HEK293T (cell line): ENCODE data around the gene CCND1.

ENCODE experiments used
- CTCF ChIA-PET: fragments of 350-600 bp; formaldehyde crosslinking; extraction: SDS; loops from one replicate; lab custom pipeline; 2021; ENCODE audit warnings: antibody characterized with exemption, inconsistent platforms; lab: Yijun Ruan, JAX
- POLR2A ChIA-PET: fragments of 350-600 bp; formaldehyde crosslinking; extraction: SDS; loops from one replicate; lab custom pipeline; 2020; ENCODE audit warnings: antibody characterized with exemption, inconsistent platforms; lab: Yijun Ruan, JAX
- DNase-seq: peaks from one replicate; pipeline ENCODE4 v3.0.0; 2012; ENCODE audit warnings: mixed read lengths; ENCODE audit errors: extremely low spot score
- ARNT ChIP-seq: fragments of 450-650 bp; IDR thresholded peaks from 2 replicates; pipeline ENCODE4 v1.6.1; 2017; ENCODE audit warnings: mild to moderate bottlenecking
- BHLHE40 ChIP-seq: fragments of 450-650 bp; IDR thresholded peaks from 2 replicates; pipeline ENCODE4 v1.6.1; 2016; ENCODE audit warnings: mild to moderate bottlenecking, moderate library complexity, borderline replicate concordance
- CTBP1 ChIP-seq: fragments of 450-650 bp; IDR thresholded peaks from 2 replicates; pipeline ENCODE4 v1.6.1; 2016; ENCODE audit warnings: borderline replicate concordance
- ELF4 ChIP-seq: fragments of 450-650 bp; IDR thresholded peaks from 2 replicates; pipeline ENCODE4 v1.6.1; 2017; ENCODE audit warnings: antibody characterized with exemption
- FOXA1 ChIP-seq: fragments of 450-650 bp; IDR thresholded peaks from 2 replicates; pipeline ENCODE4 v1.6.1; 2016; ENCODE audit warnings: mild to moderate bottlenecking
- FOXK2 ChIP-seq: fragments of 450-650 bp; IDR thresholded peaks from 2 replicates; pipeline ENCODE4 v1.6.1; 2016; ENCODE audit warnings: mild to moderate bottlenecking
- FOXM1 ChIP-seq: fragments of 450-650 bp; IDR thresholded peaks from 2 replicates; pipeline ENCODE4 v1.6.1; 2017; ENCODE audit warnings: mild to moderate bottlenecking, borderline replicate concordance
- HDGF ChIP-seq: fragments of 450-650 bp; IDR thresholded peaks from 2 replicates; pipeline ENCODE4 v1.6.1; 2017; ENCODE audit warnings: antibody characterized with exemption, borderline replicate concordance
- L3MBTL2 ChIP-seq: fragments of 450-650 bp; conservative IDR thresholded peaks from 2 replicates; pipeline ENCODE4 v1.6.1; 2016; ENCODE audit warnings: mild to moderate bottlenecking
- LEF1 ChIP-seq: fragments of 450-650 bp; IDR thresholded peaks from 2 replicates; pipeline ENCODE4 v1.6.1; 2017; ENCODE audit warnings: mild to moderate bottlenecking, borderline replicate concordance
- NFRKB ChIP-seq: fragments of 450-650 bp; IDR thresholded peaks from 2 replicates; pipeline ENCODE4 v1.6.1; 2016; ENCODE audit warnings: mild to moderate bottlenecking, moderate library complexity
- PKNOX1 ChIP-seq: fragments of 450-650 bp; IDR thresholded peaks from 2 replicates; pipeline ENCODE4 v1.6.1; 2016
- SUZ12 ChIP-seq: fragments of 450-650 bp; IDR thresholded peaks from 2 replicates; pipeline ENCODE4 v1.6.1; 2016; ENCODE audit warnings: mild to moderate bottlenecking
- TARDBP ChIP-seq: fragments of 450-650 bp; IDR thresholded peaks from 2 replicates; pipeline ENCODE4 v1.6.1; 2016
- ZNF384 ChIP-seq: fragments of 450-650 bp; IDR thresholded peaks from 2 replicates; pipeline ENCODE4 v1.6.1; 2016

Gene CCND1

GRCh38 chr11:69698362-69698761 is 57.4 kb downstream of the CCND1 start:
- TF ChIP-seq FOXM1 = no peak
- no peak for TF ChIP-seq CTBP1
- no peak for TF ChIP-seq FOXA1
- TF ChIP-seq PKNOX1 = no peak
- TF ChIP-seq SUZ12 = no peak
- no peak for TF ChIP-seq TARDBP
- no peak for TF ChIP-seq FOXK2
- no peak for TF ChIP-seq ELF4
- no peak for TF ChIP-seq LEF1
- no peak for TF ChIP-seq BHLHE40
- TF ChIP-seq ARNT = no peak
- TF ChIP-seq NFRKB = no peak
- CTCF ChIA-PET = no interaction called here
- POLR2A ChIA-PET = interaction anchor here (1.0 kb wide), 1 partner anchor 23 kb away, joined by 3 read pairs; the partner anchor contains the start of gene LTO1
- DNase-seq = no peak

GRCh38 chr11:69699213-69699612 is 58.3 kb downstream of the CCND1 start:
- POLR2A ChIA-PET = interaction anchor here (1.0 kb wide), 1 partner anchor 24 kb away, joined by 3 read pairs; the partner anchor contains the start of gene LTO1
- CTCF ChIA-PET = no interaction called here
- DNase-seq = no peak
- TF ChIP-seq FOXM1 (no peak), L3MBTL2 (no peak), CTBP1 (no peak), ELF4 (no peak), LEF1 (no peak), SUZ12 (no peak), BHLHE40 (no peak)

GRCh38 chr11:69700278-69701140 is 59.6 kb downstream of the CCND1 start:
- POLR2A ChIA-PET = no interaction called here
- peak; percentile 47 for DNase-seq
- TF ChIP-seq FOXA1 (no peak), NFRKB (no peak), ZNF384 (no peak), ARNT (no peak), L3MBTL2 (no peak), ELF4 (no peak), LEF1 (no peak), FOXK2 (no peak), TARDBP (no peak), FOXM1 (no peak), SUZ12 (no peak), HDGF (no peak), CTBP1 (no peak), BHLHE40 (no peak)
- CTCF ChIA-PET = interaction anchor here (1.0 kb wide), 1 partner anchor 18 kb away, joined by 4 read pairs; no protein-coding TSS in a partner anchor

GRCh38 chr11:69702239-69702691 is 61.3 kb downstream of the CCND1 start:
- no peak for DNase-seq
- CTCF ChIA-PET = no interaction called here
- POLR2A ChIA-PET = no interaction called here

GRCh38 chr11:69702769-69703452 is 62.0 kb downstream of the CCND1 start:
- CTCF ChIA-PET = interaction anchor here (0.6 kb wide), 1 partner anchor 494 kb away, joined by 3 read pairs; no protein-coding TSS in a partner anchor
- DNase-seq = no peak
- no peak for TF ChIP-seq SUZ12
- POLR2A ChIA-PET = no interaction called here

More at GRCh38 chr11:69702239-69702691, 61.3 kb downstream of the CCND1 start:
- TF ChIP-seq LEF1 = no peak
- TF ChIP-seq BHLHE40 = no peak
- no peak for TF ChIP-seq FOXK2
- no peak for TF ChIP-seq FOXM1
- no peak for TF ChIP-seq FOXA1
- TF ChIP-seq SUZ12 = no peak
- no peak for TF ChIP-seq L3MBTL2

GRCh38 chr11:69703453-69703767 is 62.5 kb downstream of the CCND1 start:
- CTCF ChIA-PET = interaction anchor here (0.6 kb wide), 1 partner anchor 493 kb away, joined by 3 read pairs; no protein-coding TSS in a partner anchor
- TF ChIP-seq SUZ12 = no peak
- POLR2A ChIA-PET = no interaction called here
- DNase-seq = no peak
